ENCODE data around the gene IL10RA.

- no peak for TF ChIP-seq REST (IDR thresholded peaks at IDR 0.05; ENCODE audit: unreplicated experiment)
- no peak for TF ChIP-seq EZH2phosphoT487 (IDR thresholded peaks at IDR 0.05; ENCODE audit: unreplicated experiment)
Measured at GRCh38 chr11:118042796-118043195, 56.6 kb downstream of the IL10RA start.
